Kidney tubule cell (primary cell): Measurements from ENCODE around the gene USH2A.

Experiments used
- DNase-seq: peaks from one replicate; pipeline ENCODE4 v3.0.0-alpha.2; 2018; ENCODE audit warnings: low spot score

The USH2A gene

GRCh38 chr1:216140730-216141524, 282.3 kb downstream of the USH2A start:
- DNase-seq: no peak

DNA sequence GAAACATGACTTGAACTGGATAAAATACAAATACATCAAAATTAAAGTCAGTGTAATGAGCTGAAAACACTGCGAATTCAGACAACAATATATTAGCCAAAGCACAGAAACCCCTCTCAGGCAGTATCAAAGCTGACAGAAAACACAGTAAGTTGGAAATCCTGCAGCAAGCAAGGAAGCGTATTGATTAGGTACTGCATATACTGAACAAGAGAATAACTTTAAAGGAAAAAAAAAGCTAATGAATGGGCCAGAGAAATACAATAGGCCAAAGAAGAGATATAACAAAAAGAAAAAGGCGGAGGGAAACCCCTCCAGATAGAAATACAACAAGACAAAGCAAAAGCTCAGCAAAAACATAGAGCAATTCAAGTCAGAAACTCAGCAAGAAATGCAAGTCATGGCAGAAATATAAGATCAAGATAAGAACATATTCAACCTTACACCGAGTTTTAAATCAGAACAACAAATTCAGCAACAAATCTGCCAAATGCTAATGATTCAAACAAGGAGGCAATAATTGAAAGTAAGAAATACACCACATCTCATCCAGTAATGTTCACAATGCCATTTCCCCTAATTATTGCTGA, 299.0 kb downstream of the USH2A start:
- DNase-seq: no peak

DNA sequence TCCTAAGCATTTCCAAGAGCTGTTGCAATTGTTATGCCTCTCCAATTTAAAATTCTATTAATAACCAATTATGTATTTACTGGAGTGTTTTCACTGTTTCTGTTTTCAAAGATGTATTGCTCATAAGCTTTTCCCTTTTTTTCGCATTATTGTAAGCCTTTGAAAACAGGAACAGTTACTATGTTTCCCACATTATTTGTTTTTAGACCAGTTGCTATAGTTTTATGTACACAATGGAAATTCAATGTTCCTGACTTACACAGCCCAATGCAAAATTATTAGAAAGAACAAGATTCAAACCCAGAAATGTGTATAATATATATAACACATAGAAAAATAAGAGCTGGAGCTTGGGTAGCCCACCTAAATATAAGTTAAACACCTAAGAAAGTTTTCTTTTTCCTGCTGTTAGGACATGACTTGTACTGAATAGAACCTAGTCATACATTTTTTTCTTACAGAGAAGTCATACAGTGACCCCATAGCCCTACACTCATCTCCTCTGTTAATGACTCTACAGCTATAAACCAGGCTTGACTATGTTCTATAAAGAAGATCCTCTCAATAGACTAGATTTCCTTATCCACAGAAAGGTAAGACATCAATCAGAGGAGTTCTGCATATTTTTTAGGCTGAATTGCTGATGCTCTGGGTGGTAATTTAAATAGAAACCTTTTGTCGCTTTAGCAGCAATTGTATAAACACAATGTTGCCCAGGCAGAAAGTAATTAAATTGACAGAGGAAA, 299.6 kb downstream of the USH2A start:
- DNase-seq: no peak

DNA sequence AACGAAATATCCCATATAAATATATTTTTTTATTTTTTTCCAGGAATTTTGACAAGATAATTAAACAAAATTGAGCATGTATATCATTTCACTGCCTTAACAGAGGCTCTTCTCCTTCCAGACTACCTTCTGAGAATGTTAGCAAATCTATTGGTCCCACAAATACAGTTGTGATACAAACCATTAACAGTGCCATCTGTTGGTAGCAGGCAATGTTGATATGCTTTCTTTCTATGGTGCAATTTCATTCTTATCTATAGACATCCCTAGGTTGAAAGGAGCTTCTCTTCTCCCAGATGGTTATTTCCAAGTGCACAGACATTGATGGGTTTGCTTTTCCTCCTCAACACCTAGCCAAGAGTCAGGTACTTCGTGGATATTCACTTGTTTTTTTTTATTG, 303.6 kb downstream of the USH2A start:
- peak; percentile 47 for DNase-seq

DNA sequence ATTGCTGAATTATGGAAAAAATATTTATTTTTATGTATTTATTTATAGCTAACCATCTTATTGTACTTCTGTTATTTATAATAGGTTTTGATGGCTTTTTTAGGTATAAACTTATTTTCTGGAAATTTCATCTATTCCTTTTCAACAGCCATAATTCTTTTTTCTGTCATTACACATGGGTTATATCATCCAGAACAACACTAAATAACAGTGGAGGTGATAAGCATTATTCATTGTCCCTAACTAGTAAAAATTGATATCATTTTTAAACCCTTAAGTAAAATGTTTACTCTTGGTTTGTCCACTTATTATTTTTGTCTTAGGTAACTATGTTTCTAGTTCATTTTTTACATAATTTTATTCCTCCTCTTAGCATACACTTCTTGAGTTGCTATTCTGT, 309.1 kb downstream of the USH2A start:
- no peak for DNase-seq

DNA sequence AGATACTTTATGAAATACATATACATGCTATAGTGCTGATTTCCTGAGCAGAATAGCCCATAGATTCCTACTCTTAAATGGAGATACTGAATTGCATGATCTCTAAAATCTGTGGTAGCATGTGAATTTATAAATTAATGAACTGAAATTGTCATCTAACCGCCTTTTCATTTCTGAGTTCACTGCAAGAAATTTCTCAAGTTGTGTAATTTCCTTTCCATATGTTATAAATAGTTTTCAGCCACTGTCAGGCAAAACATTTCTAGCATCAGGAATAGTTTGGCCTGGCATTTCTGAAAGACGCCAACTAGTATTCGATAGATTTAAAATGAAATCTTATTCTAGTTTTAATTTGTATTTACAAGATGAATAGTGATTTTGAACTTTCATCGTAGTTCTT, 310.1 kb downstream of the USH2A start:
- no peak for DNase-seq

- DNase-seq: no peak
Measured at GRCh38 chr1:216111842-216112241, 311.4 kb downstream of the USH2A start.

GRCh38 chr1:216095400-216095799, 327.8 kb downstream of the USH2A start:
- DNase-seq: no peak

- no peak for DNase-seq
Measured at GRCh38 chr1:216090556-216090955, 332.7 kb downstream of the USH2A start.

- no peak for DNase-seq
Measured at GRCh38 chr1:216086678-216087077, 336.6 kb downstream of the USH2A start.

DNA sequence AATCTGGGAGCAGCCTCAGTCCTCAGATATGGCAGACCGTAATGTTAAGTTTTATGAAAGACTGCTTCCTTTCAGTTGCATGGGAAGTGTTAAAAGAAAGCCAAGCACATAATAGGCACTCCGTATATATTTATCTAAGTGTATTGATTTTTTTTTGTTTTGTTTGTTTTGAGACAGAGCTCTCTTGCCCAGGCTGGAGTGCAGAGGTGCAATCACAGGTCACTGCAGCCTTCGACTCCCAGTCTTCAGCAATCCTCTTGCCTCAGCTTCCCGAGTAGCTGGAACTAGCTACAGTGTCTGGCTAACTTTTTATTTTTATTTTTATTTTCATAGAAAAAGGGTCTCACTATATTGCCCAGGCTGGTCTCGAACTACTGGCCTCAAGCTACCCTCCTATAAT, 341.8 kb downstream of the USH2A start:
- no peak for DNase-seq

GRCh38 chr1:216076751-216077150, 346.5 kb downstream of the USH2A start:
- no peak for DNase-seq

DNA sequence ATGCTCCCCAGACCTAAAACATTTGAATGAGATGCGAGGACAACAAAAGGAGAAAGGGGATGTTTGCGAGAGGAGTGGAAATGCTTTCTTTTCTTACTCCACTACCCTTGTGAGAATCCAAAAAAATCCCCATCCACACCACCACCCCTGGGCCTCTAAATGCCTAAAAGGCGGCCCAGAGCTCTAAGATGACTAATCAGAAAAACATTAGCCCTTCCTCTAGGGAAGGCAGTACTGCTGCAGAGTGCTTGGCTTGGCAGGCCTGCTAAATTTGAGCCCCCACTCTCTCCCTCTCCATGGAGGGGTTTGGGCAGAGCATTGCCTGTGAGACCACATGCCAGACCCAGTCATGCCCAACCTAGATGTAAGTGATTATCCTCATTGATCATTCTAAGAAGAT, 347.9 kb downstream of the USH2A start:
- DNase-seq: peak; percentile 35

DNA sequence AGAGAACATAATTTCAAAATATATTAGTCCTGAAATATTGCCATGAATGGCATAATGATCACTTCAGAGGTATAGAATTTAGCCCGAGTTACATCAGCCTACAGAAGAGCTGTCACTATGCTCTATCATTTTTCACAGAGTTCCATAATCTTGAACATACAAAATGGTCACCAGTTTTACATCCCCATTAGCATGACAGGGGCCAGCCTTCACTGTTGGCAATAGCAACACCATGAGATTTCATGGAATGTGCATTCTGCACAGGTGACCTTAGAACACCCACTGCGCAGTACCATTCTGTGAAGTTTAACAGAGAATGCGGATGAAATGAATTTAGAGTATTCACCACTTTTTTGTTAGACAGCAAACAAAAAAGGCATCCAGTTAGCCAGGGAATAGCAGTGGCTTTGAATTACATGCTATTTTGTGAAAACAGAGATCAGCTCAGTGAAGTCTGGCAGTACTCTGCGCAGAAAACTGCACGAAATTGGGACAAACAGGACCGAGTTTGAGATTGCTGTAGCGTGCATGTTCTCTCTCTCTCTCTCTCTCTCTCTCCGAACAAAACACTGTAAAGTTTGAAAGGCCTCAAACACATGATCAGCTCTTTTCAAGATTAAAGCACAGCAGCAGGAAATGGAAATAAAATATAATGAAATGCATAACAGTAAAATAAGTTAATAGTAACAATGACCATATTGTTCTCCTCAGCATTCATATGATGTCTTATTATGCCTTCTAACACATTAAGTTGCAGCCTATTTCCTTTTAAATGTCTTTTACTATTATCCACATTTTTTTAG, 349.3 kb downstream of the USH2A start:
- no peak for DNase-seq

GRCh38 chr1:216071262-216071661, 352.0 kb downstream of the USH2A start:
- DNase-seq: no peak

DNA sequence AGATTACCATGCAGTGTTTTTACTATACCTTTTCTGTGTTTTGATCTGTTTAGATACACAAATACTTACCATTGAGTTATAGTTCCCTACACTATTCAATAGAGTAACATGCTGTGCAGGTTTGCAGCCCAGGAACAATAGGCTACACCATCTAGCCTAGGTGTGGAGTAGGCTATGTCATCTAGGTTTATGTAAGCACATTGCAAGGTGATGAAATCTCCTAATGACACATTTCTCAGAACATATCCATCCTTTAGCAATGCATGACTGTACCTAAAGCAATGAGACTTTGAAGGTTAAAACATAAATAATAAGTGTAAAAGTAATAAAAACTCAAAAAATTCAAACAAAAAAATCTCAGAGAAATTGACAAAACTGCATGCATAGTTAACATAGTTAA, 358.6 kb downstream of the USH2A start:
- DNase-seq: peak; percentile 57

DNA sequence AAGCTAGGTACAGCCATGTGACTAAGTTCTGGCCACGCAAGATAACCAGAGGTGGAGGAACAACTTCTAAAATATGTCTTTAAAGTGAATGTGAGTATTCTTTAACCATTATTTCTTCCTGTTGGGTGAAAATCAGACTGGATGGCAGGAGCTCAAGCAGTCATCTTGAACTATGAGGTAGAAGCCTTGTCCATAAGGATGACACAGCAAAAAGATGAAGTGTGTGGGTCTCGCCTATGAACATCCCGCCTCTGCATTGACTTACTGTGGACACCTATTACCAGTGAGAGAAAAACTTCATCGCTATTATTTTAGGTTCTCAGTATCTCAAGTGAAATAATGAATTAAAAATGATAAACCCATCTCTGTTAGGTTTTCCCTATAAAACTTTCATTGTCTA, 365.3 kb downstream of the USH2A start:
- no peak for DNase-seq

DNA sequence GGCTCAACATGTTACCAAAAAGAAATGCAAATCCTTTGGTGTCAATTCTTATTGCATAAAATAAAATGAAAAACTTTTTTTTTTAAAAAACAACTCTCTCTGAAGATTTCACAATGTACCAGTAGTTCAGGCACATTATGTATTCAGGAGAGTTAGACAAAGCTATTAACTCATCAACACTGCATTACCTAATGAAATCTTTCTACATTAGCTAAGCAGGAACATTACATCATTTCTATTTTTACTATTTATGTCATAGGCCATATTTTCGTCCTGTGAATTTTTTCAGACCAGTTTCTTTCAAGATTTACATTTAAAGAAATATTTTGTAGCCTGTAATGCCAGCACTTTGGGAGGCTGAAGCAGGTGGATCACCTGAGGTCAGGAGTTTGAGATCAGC, 366.2 kb downstream of the USH2A start:
- DNase-seq: no peak

DNA sequence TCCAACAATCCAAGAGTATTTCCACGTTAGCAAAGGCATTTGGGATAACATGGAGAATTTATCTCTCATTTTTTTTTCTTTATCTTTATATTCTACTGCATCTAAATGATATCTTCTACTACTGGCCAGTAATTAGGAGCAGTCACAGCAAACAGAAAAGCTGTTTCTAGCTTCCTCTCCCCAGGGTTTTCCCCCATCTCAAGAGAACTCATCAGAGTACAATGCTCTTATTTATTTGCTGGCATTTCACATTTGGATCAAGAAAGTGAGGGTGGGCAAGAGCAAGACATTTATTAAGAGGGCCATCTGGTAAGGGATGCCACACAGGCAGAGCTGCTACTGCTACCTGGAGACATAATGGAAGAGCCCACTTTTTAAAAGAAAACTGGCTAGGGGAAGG, 368.2 kb downstream of the USH2A start:
- DNase-seq: no peak

GRCh38 chr1:216054600-216054999, 368.6 kb downstream of the USH2A start:
- no peak for DNase-seq

DNA sequence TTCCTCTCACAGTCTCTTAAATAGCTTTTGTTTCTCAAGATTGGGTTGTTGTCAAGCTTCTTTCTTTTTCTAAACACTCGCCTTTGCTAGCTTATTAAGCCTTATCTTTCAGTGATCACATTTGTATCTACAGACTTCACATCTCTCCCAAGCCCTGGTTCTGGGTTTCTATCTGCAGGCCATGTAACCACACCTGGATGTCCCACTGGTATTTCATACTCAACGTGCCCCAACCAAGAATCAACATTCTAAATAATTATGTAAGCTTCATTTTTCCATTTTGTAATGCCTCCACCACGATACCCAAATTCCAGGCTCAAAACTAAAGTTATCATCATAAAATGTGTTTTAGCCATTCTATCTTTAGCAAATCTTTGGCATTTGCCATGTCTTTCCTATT, 372.2 kb downstream of the USH2A start:
- DNase-seq: no peak

DNA sequence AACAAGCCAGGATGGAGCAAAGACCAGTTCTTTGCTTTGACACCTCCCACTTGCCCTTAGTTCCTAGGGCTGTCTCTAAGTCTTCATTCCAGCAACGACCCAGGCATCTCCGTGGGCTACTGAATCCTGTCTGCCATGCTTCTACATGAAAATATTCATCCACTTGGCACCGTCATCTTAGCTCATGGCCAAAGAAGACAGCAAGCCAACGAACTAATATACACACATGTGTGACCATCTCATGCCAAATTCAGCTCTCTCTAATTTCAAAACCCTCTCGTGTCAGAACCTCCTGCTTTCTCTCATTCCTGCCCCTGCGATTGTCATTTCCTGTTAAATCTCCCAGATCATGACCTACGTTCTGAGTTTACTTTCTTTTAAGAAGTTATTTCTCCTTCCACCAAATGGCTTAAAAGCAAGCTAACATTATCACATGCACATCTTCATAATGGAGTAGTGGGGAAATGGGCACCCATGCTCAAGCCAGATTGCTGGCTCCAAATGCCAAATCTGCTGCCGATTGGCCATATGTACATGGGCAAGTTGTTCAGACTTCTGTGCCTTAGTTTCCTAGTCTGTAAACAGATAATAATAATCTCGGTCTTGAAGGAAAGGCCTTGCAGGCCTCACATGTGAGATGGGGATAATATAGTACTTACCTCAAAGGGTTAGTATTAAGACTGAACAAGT, 373.4 kb downstream of the USH2A start:
- no peak for DNase-seq
